Fibroblast of lung (primary cell): ENCODE data around the gene PPA1. TPM values are rescaled to one million over a fixed set of nuclear protein-coding genes. Genes with fewer than 3 reads are reported as not detected.

Experiments
- DNase-seq, 2 donors: peaks; one replicate each; pipeline versions ENCODE4 v3.0.0 to v3.0.0-alpha.2; 2010; ENCODE audit warnings: low read depth in 2 of 2
- H2AFZ ChIP-seq: 2 replicates; pipeline ENCODE4 v1.5.1; 2012; ENCODE audit warnings: low read length, control low read depth, inconsistent platforms
- H3K27ac ChIP-seq: 2 replicates; pipeline ENCODE4 v1.5.1; 2011; ENCODE audit warnings: low read length, control low read depth; ENCODE audit not compliant: insufficient read depth
- H3K27me3 ChIP-seq: 2 replicates; pipeline ENCODE4 v1.5.1; 2011; ENCODE audit warnings: mild to moderate bottlenecking, low read length; ENCODE audit not compliant: control insufficient read depth, insufficient read depth
- H3K36me3 ChIP-seq: 2 replicates; pipeline ENCODE4 v1.5.1; 2011; ENCODE audit warnings: low read length; ENCODE audit not compliant: control insufficient read depth, insufficient read depth
- H3K4me1 ChIP-seq: 2 replicates; pipeline ENCODE4 v1.5.1; 2011; ENCODE audit warnings: low read length; ENCODE audit not compliant: control insufficient read depth, insufficient read depth; ENCODE audit errors: extremely low read depth
- H3K4me2 ChIP-seq: 2 replicates; pipeline ENCODE4 v1.5.1; 2011; ENCODE audit warnings: low read length, control low read depth; ENCODE audit not compliant: insufficient read depth; ENCODE audit errors: extremely low read depth
- H3K4me3 ChIP-seq, 4 experiments: fragments of 200-600 bp in 1 of 4; sonication (generic) in 1 of 4; replicated peaks in 1 of 4; 2 replicates each; pipeline ENCODE4 v1.5.1; 2011 to 2016; ENCODE audit warnings: low read length in 4 of 4, low read depth in 3 of 4, mild to moderate bottlenecking in 3 of 4, control low read depth in 2 of 4, inconsistent platforms in 1 of 4, mixed read lengths in 1 of 4; ENCODE audit not compliant: insufficient read depth in 1 of 4; ENCODE audit errors: control extremely low read depth in 1 of 4
- H3K79me2 ChIP-seq: 2 replicates; pipeline ENCODE4 v1.5.1; 2012; ENCODE audit warnings: mild to moderate bottlenecking, low read length, inconsistent platforms; ENCODE audit not compliant: control insufficient read depth, insufficient read depth
- H3K9ac ChIP-seq: 2 replicates; pipeline ENCODE4 v1.5.1; 2011; ENCODE audit warnings: mild to moderate bottlenecking, low read length, control low read depth; ENCODE audit not compliant: insufficient read depth
- H3K9me3 ChIP-seq: 2 replicates; pipeline ENCODE4 v1.5.1; 2012; ENCODE audit warnings: low read depth, low read length; ENCODE audit not compliant: control insufficient read depth, insufficient read depth
- H4K20me1 ChIP-seq: 2 replicates; pipeline ENCODE4 v1.5.1; 2011; ENCODE audit warnings: low read length; ENCODE audit not compliant: control insufficient read depth, insufficient read depth; ENCODE audit errors: extremely low read depth
- CTCF ChIP-seq, 2 donors: IDR thresholded peaks in 1 of 2; conservative IDR thresholded peaks in 1 of 2; 1 replicate in 1 of 2; 2 replicates in 1 of 2; pipeline ENCODE4 v1.5.1; 2011 to 2012; ENCODE audit warnings: low read length in 2 of 2, control low read depth in 1 of 2, inconsistent platforms in 1 of 2, low read depth in 1 of 2, mild to moderate bottlenecking in 1 of 2
- EZH2 ChIP-seq: IDR thresholded peaks from 2 replicates; pipeline ENCODE4 v1.5.1; 2012; ENCODE audit warnings: low read length, control low read depth, mild to moderate bottlenecking; ENCODE audit errors: missing control alignments
- polyA plus RNA-seq, 2 donors: library from polyadenylated mRNA; depleted of rRNA in 1 of 2; stranded (reverse) in 1 of 2; unstranded in 1 of 2; fragments of >200 nt; gene quantifications; 2 replicates each; pipeline ENCODE4 v1.2.1, GENCODE V29; 2011 to 2012; ENCODE audit warnings: missing spikeins in 1 of 2
- total RNA-seq: library from RNA; depleted of rRNA; stranded (reverse); fragments of >200 nt; gene quantifications from 2 replicates; pipeline ENCODE4 v1.2.1, GENCODE V29; 2014

The PPA1 gene
- total and polyA plus RNA-seq, 2 donors (not counting 1 experiment from before 2014, with no cell fraction given) = 167 to 287 TPM

- Histone ChIP-seq H3K4me1 (peaks cover 17% of the 10 kb centered on the region), H3K36me3 (peaks cover 7% of the 10 kb centered on the region), H3K9ac (no peak overlapping the region), H2AFZ (no peak overlapping the region), H3K27me3 (no peaks in the 10 kb centered on the region), H3K4me3 (no peak overlapping the region), H3K4me2 (no peak overlapping the region), H4K20me1 (no peaks in the 10 kb centered on the region), H3K27ac (no peak overlapping the region), H3K79me2 (no peaks in the 10 kb centered on the region), H3K9me3 (no peaks in the 10 kb centered on the region)
- no peak for DNase-seq
- TF ChIP-seq CTCF (conservative IDR thresholded peaks at IDR 0.05 in 1 of 2, IDR thresholded peaks at IDR 0.05 in 1 of 2; ENCODE audit: low read depth in 1 of 2, low read length in 2 of 2) (no peak), EZH2 (no peak)
Measured at GRCh38 chr10:70197235-70197945, 35.8 kb downstream of the PPA1 start.

GRCh38 chr10:70193391-70193844 is 39.8 kb downstream of the PPA1 start:
- Histone ChIP-seq H3K36me3 (peaks cover 2% of the 10 kb centered on the region), H2AFZ (no peak overlapping the region), H4K20me1 (no peaks in the 10 kb centered on the region), H3K79me2 (no peaks in the 10 kb centered on the region), H3K4me3 (no peak overlapping the region), H3K9ac (no peak overlapping the region), H3K4me2 (peak overlapping the region; percentile 10), H3K27me3 (no peaks in the 10 kb centered on the region), H3K4me1 (peaks cover 29% of the 10 kb centered on the region), H3K27ac (peak overlapping the region; percentile 53), H3K9me3 (no peaks in the 10 kb centered on the region)
- TF ChIP-seq EZH2 (no peak), CTCF (conservative IDR thresholded peaks at IDR 0.05 in 1 of 2, IDR thresholded peaks at IDR 0.05 in 1 of 2; ENCODE audit: low read depth in 1 of 2, low read length in 2 of 2) (no peak)
- peak; percentile 21 to 41 for DNase-seq

DNA sequence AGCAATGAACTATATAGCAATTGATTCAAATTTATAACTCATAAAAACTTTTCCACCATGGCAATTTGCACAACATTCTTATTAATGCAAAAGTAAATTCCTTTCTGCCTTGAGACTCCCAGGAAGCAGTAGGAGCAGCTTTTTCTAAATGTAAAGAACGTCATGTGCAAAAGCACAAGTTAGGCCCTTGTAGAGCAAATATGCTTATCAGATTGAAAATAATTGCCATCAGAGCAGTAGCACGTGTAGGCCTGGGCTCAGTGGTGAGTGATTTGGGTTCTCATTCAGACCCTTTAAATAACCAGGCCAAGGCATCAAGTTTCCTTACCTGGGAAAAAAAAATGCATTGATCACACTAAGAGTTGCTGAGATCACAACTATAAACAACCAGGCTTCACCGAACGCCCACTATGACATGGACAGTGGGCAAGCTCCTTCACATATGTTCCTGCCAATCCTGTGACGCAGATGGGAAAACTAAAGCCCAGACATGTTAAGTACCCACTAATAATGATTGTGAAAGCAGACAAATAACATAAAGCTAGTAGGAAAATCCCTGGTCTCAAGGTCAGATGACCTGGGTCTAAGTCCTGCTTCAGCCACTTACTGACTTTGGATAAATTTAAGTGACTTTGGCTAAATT is 40.8 kb downstream of the PPA1 start:
- Histone ChIP-seq H4K20me1 (no peaks in the 10 kb centered on the region), H3K4me3 (no peak overlapping the region), H2AFZ (no peak overlapping the region), H3K27me3 (no peaks in the 10 kb centered on the region), H3K4me1 (peaks cover 29% of the 10 kb centered on the region), H3K9ac (no peak overlapping the region), H3K79me2 (no peaks in the 10 kb centered on the region), H3K9me3 (no peaks in the 10 kb centered on the region), H3K27ac (peak overlapping the region; percentile 53), H3K4me2 (peak overlapping the region; percentile 28), H3K36me3 (peaks cover 2% of the 10 kb centered on the region)
- DNase-seq = peak in 1 of 2 donors; percentile 82
- TF ChIP-seq CTCF (conservative IDR thresholded peaks at IDR 0.05 in 1 of 2, IDR thresholded peaks at IDR 0.05 in 1 of 2; ENCODE audit: low read depth in 1 of 2, low read length in 2 of 2) (no peak), EZH2 (no peak)
